NB4 (cell line): ENCODE measurements around the gene DLX3.

Experiments
- DNase-seq: peaks from one replicate; pipeline ENCODE4 v3.0.0; 2010; ENCODE audit warnings: low read depth
- H3K4me3 ChIP-seq: one replicate; pipeline ENCODE4 v1.5.1; 2011; ENCODE audit warnings: mild to moderate bottlenecking, low read depth, low read length, moderate library complexity
- MYC ChIP-seq: IDR thresholded peaks from 2 replicates; pipeline ENCODE4 v1.6.1; 2011; ENCODE audit warnings: low read depth, low read length
- POLR2A ChIP-seq: IDR thresholded peaks from 2 replicates; pipeline ENCODE4 v1.6.1; 2011; ENCODE audit warnings: mild to moderate bottlenecking; ENCODE audit not compliant: insufficient read length; ENCODE audit errors: extremely low read depth
- TF ChIP-seq, protein P1 (sequence below): IDR thresholded peaks from one replicate; pipeline ENCODE4 v1.5.1; 2012; ENCODE audit warnings: low read depth, low read length
- TF ChIP-seq, protein P2 (sequence below): IDR thresholded peaks from 2 replicates; pipeline ENCODE4 v1.6.1; 2011; ENCODE audit warnings: low read depth, low read length

Gene DLX3

DNA sequence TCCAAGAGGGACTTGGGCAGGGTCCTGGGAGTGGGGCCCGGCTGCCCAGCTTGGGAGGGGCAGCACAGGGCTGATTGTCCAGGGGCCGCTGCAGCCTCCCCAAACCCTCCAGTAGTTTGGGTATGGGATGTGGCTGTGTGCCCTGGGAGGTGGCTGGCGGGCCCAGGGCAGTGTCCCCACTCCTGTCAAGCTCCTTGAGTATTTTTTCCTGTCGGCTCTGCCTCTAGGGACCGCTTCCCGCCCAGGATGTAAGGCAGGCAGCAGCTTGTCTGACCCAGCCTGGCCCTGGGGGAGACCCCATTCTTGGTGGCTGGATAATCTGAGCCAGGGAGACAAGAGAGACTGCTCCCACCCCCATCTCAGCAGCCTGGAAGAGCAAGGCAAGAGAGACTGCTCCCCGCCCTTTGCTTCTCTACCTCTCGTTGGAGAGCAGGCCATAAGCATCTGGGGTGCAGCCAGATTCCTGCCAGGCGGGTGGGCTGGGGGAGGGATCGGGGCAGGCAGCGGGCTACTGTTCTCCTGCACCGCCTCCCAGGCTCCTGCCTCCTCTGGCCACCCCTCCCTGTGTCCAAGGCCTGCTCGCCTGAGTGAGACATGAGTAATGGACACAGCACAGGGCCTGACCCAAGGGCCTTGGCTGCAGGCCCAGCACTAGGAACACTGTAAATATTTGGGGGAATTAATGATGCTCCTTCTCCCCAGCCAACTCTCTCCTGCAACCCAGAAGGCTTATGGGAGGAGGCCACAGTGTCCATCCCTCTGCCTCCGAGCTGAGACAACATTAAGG, 42.5 kb upstream of the DLX3 start:
- DNase-seq, result no peak
- TF ChIP-seq POLR2A (no peak), MYC (no peak)
- TF ChIP-seq, protein P1, sequence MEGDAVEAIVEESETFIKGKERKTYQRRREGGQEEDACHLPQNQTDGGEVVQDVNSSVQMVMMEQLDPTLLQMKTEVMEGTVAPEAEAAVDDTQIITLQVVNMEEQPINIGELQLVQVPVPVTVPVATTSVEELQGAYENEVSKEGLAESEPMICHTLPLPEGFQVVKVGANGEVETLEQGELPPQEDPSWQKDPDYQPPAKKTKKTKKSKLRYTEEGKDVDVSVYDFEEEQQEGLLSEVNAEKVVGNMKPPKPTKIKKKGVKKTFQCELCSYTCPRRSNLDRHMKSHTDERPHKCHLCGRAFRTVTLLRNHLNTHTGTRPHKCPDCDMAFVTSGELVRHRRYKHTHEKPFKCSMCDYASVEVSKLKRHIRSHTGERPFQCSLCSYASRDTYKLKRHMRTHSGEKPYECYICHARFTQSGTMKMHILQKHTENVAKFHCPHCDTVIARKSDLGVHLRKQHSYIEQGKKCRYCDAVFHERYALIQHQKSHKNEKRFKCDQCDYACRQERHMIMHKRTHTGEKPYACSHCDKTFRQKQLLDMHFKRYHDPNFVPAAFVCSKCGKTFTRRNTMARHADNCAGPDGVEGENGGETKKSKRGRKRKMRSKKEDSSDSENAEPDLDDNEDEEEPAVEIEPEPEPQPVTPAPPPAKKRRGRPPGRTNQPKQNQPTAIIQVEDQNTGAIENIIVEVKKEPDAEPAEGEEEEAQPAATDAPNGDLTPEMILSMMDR, result no peak
- TF ChIP-seq, protein P2, sequence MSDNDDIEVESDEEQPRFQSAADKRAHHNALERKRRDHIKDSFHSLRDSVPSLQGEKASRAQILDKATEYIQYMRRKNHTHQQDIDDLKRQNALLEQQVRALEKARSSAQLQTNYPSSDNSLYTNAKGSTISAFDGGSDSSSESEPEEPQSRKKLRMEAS, result no peak
- no peak overlapping the region for H3K4me3 ChIP-seq

DNA sequence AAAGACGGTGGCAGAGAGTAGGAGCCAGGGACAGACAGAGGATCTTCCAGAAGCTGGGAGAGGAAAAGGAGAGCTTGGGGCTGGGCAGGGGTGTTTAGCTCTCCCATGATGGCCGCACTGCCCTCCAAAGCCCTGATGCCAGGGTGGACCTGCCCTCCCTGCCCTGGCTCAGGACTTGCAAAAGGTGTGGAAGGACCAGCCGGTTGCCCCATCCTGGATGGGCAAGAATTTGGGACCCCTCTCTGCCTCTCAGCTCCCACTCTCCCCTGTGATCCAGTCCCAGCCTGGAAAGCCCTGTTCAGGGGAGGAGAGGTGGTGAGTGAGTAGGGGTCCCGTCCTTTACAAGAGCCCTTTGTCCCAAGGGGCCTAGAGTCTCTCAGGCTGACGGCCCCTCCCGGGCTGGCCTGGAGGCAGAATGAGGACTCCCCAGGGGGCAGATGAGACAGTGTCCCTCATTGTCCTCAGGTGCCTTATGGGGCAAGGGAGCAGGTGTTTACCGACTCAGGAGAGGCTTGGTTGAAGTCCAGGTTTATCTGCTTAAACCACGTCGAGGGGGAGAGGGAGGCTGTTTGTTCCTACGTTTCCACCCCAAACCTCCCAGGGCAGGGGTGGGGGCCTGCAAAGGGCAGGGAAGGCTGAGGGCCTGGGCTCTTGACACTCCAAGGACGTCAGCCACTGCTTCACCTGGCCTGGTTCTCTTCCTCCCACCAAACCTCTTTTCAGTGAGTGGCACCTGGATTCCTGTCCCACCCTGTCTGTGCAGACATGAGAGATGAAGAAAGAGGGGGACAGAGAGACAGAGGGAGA, 41.6 kb upstream of the DLX3 start:
- no peak overlapping the region for H3K4me3 ChIP-seq
- DNase-seq, result no peak
- TF ChIP-seq, protein P2, result no peak
- TF ChIP-seq POLR2A, result no peak
- no peak for TF ChIP-seq MYC
- TF ChIP-seq, protein P1, result no peak

DNA sequence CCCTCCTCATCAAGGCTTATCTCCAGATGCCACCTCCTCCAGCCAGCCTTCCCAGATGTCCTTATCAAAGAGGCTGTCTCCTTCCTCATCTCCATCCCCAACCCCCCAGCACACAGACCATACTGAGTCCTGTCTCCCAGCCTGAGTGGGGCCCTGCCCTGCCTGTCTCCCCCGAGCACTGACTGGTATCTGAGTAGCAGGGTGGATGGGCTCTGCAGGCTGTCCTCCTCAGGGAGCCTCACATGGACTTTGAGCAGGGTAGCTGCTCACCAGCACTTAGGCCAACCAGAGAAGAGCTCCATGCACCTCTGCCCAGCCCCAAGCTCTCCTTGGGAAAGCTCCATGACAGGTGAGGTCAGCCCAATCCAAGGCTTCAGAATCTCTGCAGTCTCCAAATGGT, 40.9 kb upstream of the DLX3 start:
- DNase-seq, result no peak
- H3K4me3 ChIP-seq, result no peak overlapping the region
- TF ChIP-seq MYC (no peak), POLR2A (no peak)
- TF ChIP-seq, protein P2, result no peak
- TF ChIP-seq, protein P1, result no peak

DNA sequence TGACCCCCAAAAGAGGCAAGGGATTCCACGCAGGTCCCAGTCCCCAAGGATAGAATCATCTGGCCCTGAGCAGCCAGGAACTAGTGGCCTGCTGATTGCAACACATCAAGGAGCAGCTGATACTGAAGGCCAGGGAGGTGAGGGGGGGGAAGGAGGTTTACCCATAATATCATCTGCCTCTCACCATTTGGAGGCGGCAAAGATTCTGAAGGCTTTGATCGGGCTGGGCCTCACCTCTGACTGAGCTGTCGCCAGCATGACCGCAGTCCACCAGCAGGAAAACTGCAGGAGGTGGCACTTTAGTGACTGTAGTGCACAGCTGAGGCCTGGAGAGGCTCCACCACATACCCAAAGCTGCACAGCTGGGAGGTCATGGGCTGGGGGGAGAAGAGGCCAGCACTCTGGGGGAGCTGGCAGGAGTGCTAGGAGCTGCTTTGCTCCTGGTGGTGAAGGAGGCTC, 40.4 kb upstream of the DLX3 start:
- TF ChIP-seq, protein P2, result no peak
- no peak for TF ChIP-seq POLR2A
- TF ChIP-seq, protein P1, result no peak
- no peak for TF ChIP-seq MYC
- no peak overlapping the region for H3K4me3 ChIP-seq
- DNase-seq, result no peak

DNA sequence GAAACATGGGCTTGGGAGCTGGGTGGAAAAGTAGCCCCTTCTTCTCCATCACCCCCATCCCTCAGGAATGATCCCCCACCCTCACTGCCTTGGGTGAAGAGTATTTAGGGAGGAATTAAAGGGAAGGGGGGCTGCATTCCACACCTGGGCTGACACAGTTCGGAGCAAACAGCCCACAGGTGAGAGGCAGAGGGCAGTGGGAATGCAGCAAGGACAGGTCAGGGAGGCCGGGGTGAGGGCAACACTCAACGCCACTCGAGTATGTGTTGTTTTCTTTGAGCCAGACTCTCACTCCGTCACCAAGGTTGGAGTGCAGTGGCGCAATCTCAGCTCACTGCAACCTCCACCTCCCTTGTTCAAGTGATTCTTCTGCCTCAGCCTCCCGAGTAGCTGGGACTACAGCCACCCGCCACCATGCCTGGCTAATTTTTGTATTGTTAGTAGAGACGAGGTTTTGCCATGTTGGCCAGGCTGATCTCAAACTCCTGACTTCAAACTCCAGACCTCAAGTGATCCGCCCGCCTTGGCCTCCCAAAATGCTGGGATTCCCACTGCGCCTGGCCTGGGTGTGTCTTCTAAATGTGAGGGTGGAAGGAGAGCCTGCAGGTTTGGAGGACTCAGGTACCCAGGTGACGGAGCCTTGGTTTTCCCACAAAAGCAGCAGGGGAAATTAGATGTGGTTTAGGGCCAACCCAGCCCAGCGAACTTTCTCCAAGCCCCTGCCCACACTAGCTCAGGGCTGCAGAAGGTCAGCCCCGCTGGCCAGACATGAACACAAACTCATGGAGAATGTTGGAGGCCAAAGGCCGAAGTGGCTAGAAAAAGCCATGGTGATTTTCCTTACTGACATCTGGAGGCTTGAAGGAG, 39.7 kb upstream of the DLX3 start:
- DNase-seq, result no peak
- TF ChIP-seq MYC, result no peak
- TF ChIP-seq, protein P1, result no peak
- TF ChIP-seq, protein P2, result no peak
- no peak for TF ChIP-seq POLR2A
- H3K4me3 ChIP-seq, result no peak overlapping the region
